Measurements from ENCODE around the gene IRF3.

Gene IRF3

GRCh38 chr19:49684983-49685553, 19.4 kb upstream of the IRF3 start:
- H3K36me3 ChIP-seq (replicated peaks): peaks cover 45% of the 10 kb centered on the region
- H3K27ac ChIP-seq: no peak overlapping the region
- no peak for DNase-seq
- in situ Hi-C loops (cut with HindIII; ENCODE audit: low pct_ligation_motif_present, low sequenced_read_pairs): no loop called here
- no peaks in the 10 kb centered on the region for H3K27me3 ChIP-seq (replicated peaks)
- no peak overlapping the region for H3K4me3 ChIP-seq (ENCODE audit: low read depth, low read length)
- TF ChIP-seq, protein P1, sequence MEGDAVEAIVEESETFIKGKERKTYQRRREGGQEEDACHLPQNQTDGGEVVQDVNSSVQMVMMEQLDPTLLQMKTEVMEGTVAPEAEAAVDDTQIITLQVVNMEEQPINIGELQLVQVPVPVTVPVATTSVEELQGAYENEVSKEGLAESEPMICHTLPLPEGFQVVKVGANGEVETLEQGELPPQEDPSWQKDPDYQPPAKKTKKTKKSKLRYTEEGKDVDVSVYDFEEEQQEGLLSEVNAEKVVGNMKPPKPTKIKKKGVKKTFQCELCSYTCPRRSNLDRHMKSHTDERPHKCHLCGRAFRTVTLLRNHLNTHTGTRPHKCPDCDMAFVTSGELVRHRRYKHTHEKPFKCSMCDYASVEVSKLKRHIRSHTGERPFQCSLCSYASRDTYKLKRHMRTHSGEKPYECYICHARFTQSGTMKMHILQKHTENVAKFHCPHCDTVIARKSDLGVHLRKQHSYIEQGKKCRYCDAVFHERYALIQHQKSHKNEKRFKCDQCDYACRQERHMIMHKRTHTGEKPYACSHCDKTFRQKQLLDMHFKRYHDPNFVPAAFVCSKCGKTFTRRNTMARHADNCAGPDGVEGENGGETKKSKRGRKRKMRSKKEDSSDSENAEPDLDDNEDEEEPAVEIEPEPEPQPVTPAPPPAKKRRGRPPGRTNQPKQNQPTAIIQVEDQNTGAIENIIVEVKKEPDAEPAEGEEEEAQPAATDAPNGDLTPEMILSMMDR (IDR thresholded peaks at IDR 0.05; ENCODE audit: low read depth, low read length, missing control alignments): peak; percentile 18

DNA sequence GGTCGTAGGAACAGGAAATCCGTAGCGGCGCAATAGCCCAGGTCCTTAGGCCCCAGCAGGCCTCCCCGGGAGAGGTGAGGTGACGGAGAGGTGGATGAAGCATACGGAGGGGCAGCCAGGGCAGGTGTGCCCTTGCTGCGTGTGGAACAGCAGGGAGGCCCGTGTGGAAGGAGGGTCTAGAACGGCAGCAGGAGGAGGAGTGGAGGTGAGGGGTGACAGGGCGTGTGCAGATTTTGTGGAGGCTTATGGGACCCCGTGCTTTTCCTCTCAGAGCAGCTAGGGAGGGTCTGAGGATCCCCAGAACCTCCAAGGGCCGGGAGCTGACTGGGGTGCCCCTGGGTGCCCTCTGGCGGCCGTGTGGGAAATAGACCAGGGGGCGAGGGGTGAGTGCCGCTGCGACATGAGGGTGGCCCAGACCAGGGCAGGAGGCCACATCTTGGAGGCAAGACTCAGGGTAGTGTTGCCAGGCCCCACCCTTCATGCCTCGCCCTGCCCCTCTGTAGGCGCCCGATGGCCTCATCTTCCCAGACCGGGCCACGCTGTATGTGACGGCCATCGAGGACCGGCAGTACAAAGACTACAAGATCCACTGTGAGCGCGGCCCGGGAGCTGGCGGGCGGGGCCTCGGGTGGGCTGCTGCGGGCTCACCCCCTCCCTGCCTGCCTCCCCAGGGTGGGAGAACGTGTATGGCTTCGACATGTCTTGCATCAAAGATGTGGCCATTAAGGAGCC, 18.8 kb upstream of the IRF3 start:
- in situ Hi-C loops (cut with HindIII; ENCODE audit: low pct_ligation_motif_present, low sequenced_read_pairs): no loop called here
- TF ChIP-seq, protein P1 (IDR thresholded peaks at IDR 0.05; ENCODE audit: low read depth, low read length, missing control alignments): peak; percentile 63
- Histone ChIP-seq H3K36me3 (replicated peaks) (peaks cover 45% of the 10 kb centered on the region), H3K4me3 (ENCODE audit: low read depth, low read length) (no peak overlapping the region), H3K27me3 (replicated peaks) (no peaks in the 10 kb centered on the region), H3K27ac (no peak overlapping the region)
- DNase-seq: no peak

GRCh38 chr19:49683814-49684250, 18.2 kb upstream of the IRF3 start:
- no peak for DNase-seq
- peaks cover 45% of the 10 kb centered on the region for H3K36me3 ChIP-seq (replicated peaks)

GRCh38 chr19:49682274-49682673, 16.6 kb upstream of the IRF3 start:
- DNase-seq: no peak
- no peaks in the 10 kb centered on the region for H3K27me3 ChIP-seq (replicated peaks)
- TF ChIP-seq, protein P1 (IDR thresholded peaks at IDR 0.05; ENCODE audit: low read depth, low read length, missing control alignments): no peak
- H3K27ac ChIP-seq: no peak overlapping the region
- H3K36me3 ChIP-seq (replicated peaks): peaks cover 45% of the 10 kb centered on the region
- in situ Hi-C loops (cut with HindIII; ENCODE audit: low pct_ligation_motif_present, low sequenced_read_pairs): no loop called here
- no peak overlapping the region for H3K4me3 ChIP-seq (ENCODE audit: low read depth, low read length)

More at GRCh38 chr19:49683814-49684250, 18.2 kb upstream of the IRF3 start:
- H3K27ac ChIP-seq: no peak overlapping the region
- H3K27me3 ChIP-seq (replicated peaks): no peaks in the 10 kb centered on the region
- in situ Hi-C loops (cut with HindIII; ENCODE audit: low pct_ligation_motif_present, low sequenced_read_pairs): no loop called here
- TF ChIP-seq, protein P1 (IDR thresholded peaks at IDR 0.05; ENCODE audit: low read depth, low read length, missing control alignments): no peak
- H3K4me3 ChIP-seq (ENCODE audit: low read depth, low read length): no peak overlapping the region

GRCh38 chr19:49681830-49682229, 16.2 kb upstream of the IRF3 start:
- Histone ChIP-seq H3K27me3 (replicated peaks) (no peaks in the 10 kb centered on the region), H3K27ac (no peak overlapping the region), H3K4me3 (ENCODE audit: low read depth, low read length) (no peak overlapping the region), H3K36me3 (replicated peaks) (peaks cover 45% of the 10 kb centered on the region)
- in situ Hi-C loops (cut with HindIII; ENCODE audit: low pct_ligation_motif_present, low sequenced_read_pairs): no loop called here
- DNase-seq: no peak
- TF ChIP-seq, protein P1 (IDR thresholded peaks at IDR 0.05; ENCODE audit: low read depth, low read length, missing control alignments): no peak
